Measurements from ENCODE around the gene DCTPP1.
"Not testable (repeated sequence)": the region's sequence is repeated elsewhere in the genome, so short reads cannot be mapped to it uniquely, and the experiment has no call there.

The DCTPP1 gene

DNA sequence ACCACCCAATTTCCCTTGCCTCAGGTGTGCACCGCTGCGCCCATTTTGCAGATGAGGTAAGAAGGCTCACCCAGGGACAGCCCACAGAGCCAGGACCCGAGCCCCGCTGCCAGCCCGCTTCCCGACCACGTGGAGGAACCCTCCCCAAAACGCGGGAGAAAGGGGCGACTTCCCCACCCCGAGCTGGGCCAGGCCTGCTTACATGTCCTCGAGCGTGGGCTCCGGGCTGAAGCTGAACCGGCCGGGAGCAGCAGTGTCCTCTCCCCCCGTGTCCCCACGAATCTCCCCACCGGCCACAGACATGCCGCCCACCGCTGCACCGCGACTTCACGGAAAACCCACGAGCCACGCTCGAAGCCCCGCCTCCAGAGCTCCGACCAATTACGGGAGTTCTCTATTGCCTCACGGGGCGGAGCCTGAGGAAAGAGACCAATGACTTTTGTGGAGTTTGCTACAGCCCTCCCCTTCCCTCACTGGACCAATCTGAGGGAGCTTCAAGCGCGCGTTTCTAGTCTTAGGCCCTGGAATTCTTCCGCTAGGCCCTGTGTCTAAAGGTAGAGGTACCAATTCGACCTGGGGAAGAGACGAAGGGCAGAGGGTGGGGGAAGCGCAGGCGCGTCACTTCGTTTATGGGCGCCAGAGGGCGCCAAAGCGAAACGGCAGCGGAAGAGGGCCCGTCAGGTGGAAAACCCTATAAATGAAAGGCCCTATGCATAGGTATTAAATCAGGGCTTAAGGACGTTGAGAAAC lies at the start of gene DCTPP1:
DCTPP1 (minus strand) TSS at position 353 of the 750 bp plus-strand sequence; CDS start at position 303, 50 bp downstream.
- peak; percentile 88 for DNase-seq

- DNase-seq, result no peak
Measured at GRCh38 chr16:30478766-30479478, 49.1 kb upstream of the DCTPP1 start.

GRCh38 chr16:30477773-30478172 lies 47.9 kb upstream of the DCTPP1 start:
- not testable (repeated sequence) for DNase-seq

GRCh38 chr16:30476991-30477390 lies 47.2 kb upstream of the DCTPP1 start:
- DNase-seq, result no peak

- no peak for DNase-seq
Measured at GRCh38 chr16:30474684-30475083, 44.9 kb upstream of the DCTPP1 start.

- DNase-seq, result no peak
Measured at GRCh38 chr16:30474074-30474452, 44.2 kb upstream of the DCTPP1 start.

- peak; percentile 22 for DNase-seq
Measured at GRCh38 chr16:30473231-30474073, 43.6 kb upstream of the DCTPP1 start.

DNA sequence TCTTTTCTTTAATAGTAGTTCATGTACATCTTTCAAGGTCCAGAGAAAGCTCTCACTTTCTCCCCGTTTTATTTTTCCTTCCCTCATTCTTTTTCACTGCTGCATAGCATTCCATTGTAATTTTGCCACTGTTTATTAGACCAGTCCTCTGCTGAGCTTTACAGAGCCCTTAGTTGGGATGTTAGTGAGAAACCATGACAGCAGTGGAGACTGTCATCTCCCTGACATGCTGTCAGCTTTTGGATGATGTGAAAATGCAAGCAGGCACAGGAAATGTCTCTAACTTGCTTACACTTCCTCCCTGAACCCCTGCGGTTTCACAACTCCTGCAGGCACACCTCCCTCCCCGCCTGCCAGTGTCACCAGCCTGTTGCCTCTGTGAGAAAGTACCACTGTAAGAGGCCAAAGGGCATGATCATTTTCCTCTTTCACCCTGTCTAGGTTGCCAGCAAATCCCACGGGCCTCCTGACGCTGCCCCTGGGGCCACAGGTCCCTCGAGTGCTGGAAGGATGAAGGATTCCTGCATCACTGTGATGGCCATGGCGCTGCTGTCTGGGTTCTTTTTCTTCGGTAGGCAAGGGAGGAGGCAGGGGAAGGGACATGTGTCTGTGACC lies 42.6 kb upstream of the DCTPP1 start, which contains the start of gene ITGAL:
ITGAL (plus strand) TSS at position 415 of the 615 bp plus-strand sequence; CDS start at position 511, 96 bp downstream.
- DNase-seq, result peak; percentile 64

DNA sequence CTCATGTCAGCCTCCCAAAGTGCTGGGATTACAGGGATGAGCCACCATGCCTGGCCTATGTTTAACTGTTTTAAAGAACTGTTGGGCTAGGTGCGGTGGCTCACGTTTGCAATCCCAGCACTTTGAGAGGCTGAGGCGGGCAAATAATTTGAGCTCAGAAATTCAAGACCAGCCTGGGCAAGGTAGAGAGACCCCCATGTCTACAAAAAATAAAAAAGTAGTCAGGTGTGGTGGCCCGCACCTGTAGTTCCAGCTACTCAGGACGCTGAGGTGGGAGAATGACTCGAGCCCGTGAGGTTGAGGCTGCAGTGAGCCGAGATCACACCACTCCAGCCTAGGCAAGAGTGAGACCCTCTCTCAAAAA lies 40.8 kb upstream of the DCTPP1 start:
- no peak for DNase-seq

DNA sequence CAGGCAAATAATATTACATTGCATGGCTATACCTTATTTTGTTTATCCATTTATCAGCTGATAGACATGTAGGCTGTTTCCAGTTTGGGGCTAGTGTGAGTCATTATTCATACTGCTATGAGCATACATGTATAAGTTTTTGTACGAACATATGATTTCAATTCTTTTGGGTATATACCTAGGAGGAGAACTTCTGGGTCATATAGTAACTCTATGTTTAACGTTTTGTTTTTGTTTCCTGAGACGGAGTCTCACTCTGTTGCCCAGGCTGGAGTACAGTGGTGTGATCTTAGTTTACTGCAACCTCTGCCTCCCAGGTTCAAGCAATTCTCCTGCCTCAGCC lies 40.3 kb upstream of the DCTPP1 start:
- no peak for DNase-seq

DNA sequence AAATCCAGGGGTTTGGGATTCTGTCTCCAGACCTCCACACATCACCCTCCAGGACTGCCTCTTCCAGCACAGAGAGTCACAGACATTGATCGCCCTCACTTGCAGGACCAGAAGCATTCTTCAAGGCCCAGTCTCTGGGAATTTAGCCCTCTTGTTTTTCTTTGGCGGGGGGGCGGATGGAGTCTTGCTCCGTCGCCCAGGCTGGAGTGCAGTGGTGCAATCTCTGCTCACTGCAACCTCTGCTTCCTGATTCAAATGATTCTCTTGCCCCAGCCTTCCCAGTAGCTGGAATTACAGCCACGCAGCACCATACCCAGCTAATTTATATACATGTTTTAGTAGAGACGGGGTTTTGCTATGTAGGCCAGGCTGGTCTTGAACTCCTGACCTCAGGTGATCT lies 34.2 kb upstream of the DCTPP1 start:
- DNase-seq, result no peak

DNA sequence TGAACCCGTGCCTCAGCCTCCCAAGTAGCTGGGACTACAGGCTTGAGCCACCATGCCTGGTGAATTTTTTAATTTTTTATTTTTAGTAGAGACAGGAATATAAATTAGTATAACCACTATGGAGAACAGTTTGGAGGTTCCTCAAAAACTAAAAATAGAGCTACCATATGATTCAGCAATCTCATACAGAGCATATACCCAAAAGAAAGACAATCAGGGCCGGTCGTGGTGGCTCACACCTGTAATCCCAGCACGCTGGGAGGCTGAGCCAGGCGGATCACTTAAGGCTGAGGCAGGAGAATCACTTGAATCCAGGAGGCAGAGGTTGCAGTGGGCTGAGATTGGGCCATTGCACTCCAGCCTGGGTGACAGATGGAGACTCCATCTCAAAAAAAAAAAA lies 31.6 kb upstream of the DCTPP1 start:
- DNase-seq, result not testable (repeated sequence)

GRCh38 chr16:30459456-30459855 lies 29.6 kb upstream of the DCTPP1 start:
- DNase-seq, result no peak

- DNase-seq, result peak; percentile 51
Measured at GRCh38 chr16:30458561-30459394, 28.9 kb upstream of the DCTPP1 start.

GRCh38 chr16:30457743-30458560 lies 28.1 kb upstream of the DCTPP1 start:
- no peak for DNase-seq

- DNase-seq, result no peak
Measured at GRCh38 chr16:30457256-30457655, 27.4 kb upstream of the DCTPP1 start.

DNA sequence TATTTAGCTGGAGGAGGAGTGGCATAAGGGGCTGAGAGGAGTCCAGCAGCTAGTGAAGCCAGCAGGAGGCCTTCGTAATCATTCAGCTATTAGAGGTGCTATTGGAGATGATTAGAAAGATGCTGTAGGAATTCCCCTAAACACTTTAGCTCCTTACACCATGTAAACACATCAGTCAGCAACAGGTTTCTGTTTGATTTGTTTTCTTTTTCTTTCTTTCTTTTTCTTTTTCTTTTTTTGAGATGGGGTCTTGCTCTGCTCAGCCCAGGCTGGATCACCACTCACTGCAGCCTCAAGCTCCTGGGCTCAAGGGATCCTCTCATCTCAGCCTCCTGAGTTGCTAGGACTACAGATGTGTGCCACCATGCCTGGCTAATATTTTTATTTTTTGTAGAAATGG lies 26.5 kb upstream of the DCTPP1 start:
- no peak for DNase-seq

- not testable (repeated sequence) for DNase-seq
Measured at GRCh38 chr16:30452709-30453580, 23.1 kb upstream of the DCTPP1 start.

DNA sequence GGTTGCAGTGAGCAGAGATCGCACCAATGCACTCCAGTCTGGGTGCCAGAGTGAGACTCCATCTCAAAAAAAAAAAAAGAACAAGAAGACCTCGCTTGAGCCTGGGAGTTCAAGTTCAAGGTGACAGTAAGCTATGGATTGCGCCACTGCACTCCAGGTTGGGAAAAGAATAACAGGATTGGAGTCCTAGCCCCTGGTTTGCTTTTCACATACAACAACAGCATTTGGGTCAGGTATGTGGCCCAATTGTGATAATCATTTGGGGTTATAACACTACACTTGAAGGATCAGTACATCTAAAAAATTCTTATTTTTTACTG lies 19.2 kb upstream of the DCTPP1 start:
- DNase-seq, result no peak

DNA sequence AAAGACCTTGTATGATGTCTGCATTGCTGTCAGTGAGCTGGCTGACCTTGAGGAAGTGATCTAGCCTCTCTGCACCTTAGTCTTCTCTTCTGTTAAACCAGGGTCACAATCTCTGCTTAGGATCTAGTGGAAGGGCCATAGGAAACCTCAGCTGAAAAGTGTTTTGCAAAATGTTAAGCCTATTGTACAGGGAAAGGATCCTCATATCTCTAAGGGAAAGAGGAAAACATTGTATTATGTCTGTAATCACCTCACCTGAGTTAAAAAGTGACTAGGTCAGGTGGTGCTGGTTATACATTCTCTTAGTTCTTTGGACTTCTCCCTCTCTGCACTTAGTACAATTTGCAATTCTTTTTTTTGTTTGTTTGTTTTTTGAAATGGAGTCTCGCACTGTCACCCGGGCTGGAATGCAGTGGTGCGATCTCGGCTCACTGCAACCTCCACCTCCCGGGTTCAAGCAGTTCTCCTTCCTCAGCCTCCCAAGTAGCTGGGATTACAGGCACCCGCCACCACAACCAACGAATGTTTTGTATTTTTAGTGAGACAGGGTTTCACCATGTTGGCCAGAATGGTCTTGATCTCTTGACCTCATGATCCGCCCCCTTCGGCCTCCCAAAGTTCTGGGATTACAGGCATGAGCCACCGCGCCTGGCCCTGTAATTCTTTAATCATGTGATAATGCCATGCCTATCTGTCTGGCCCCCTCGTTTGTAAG lies 17.8 kb upstream of the DCTPP1 start:
- DNase-seq, result no peak
